ENCODE results near the gene SLC22A14.

Gene SLC22A14

GRCh38 chr3:38257583-38257982 is 24.5 kb upstream of the SLC22A14 start:
- no peak for TF ChIP-seq CTCF (IDR thresholded peaks at IDR 0.05; ENCODE audit: extremely low read depth, insufficient read depth, missing control alignments)
- DNase-seq (ENCODE audit: low spot score) = no peak
- in situ Hi-C loops (cut with MboI; ENCODE audit: low pct_unique_long_range_greater_than_20kb, low sequenced_read_pairs, unreplicated experiment) = no loop called here

- no peak for TF ChIP-seq CTCF (IDR thresholded peaks at IDR 0.05; ENCODE audit: extremely low read depth, insufficient read depth, missing control alignments)
- in situ Hi-C loops (cut with MboI; ENCODE audit: low pct_unique_long_range_greater_than_20kb, low sequenced_read_pairs, unreplicated experiment) = no loop called here
Observed at GRCh38 chr3:38260474-38260873, 21.6 kb upstream of the SLC22A14 start.

GRCh38 chr3:38264353-38264771 is 17.7 kb upstream of the SLC22A14 start:
- in situ Hi-C loops (cut with MboI; ENCODE audit: low pct_unique_long_range_greater_than_20kb, low sequenced_read_pairs, unreplicated experiment) = no loop called here
- no peak for TF ChIP-seq CTCF (IDR thresholded peaks at IDR 0.05; ENCODE audit: extremely low read depth, insufficient read depth, missing control alignments)
- no peak for DNase-seq (ENCODE audit: low spot score)

More at GRCh38 chr3:38260474-38260873, 21.6 kb upstream of the SLC22A14 start:
- DNase-seq (ENCODE audit: low spot score) = no peak

GRCh38 chr3:38264779-38265178 is 17.3 kb upstream of the SLC22A14 start:
- in situ Hi-C loops (cut with MboI; ENCODE audit: low pct_unique_long_range_greater_than_20kb, low sequenced_read_pairs, unreplicated experiment) = no loop called here
- no peak for TF ChIP-seq CTCF (IDR thresholded peaks at IDR 0.05; ENCODE audit: extremely low read depth, insufficient read depth, missing control alignments)
- no peak for DNase-seq (ENCODE audit: low spot score)

- no peak for TF ChIP-seq CTCF (IDR thresholded peaks at IDR 0.05; ENCODE audit: extremely low read depth, insufficient read depth, missing control alignments)
- DNase-seq (ENCODE audit: low spot score) = no peak
- in situ Hi-C loops (cut with MboI; ENCODE audit: low pct_unique_long_range_greater_than_20kb, low sequenced_read_pairs, unreplicated experiment) = no loop called here
Observed at GRCh38 chr3:38265604-38266307, 16.3 kb upstream of the SLC22A14 start, which contains the start of gene SLC22A13. SLC22A13 (plus strand) TSS chr3:38265812; CDS start chr3:38265861, 49 bp downstream.

GRCh38 chr3:38266810-38267209 is 15.3 kb upstream of the SLC22A14 start:
- in situ Hi-C loops (cut with MboI; ENCODE audit: low pct_unique_long_range_greater_than_20kb, low sequenced_read_pairs, unreplicated experiment) = no loop called here
- no peak for TF ChIP-seq CTCF (IDR thresholded peaks at IDR 0.05; ENCODE audit: extremely low read depth, insufficient read depth, missing control alignments)
- DNase-seq (ENCODE audit: low spot score) = no peak

All from GM13977 (cell line).